HUDEP-2 (cell line): Measurements from ENCODE around the gene H6PD.

ENCODE experiments used
- DNase-seq, 76 experiments: peaks; one replicate each; lab custom pipeline; 2025; ENCODE audit not compliant: unreplicated experiment in 76 of 76; lab: John Stamatoyannopoulos, UW

The H6PD gene

GRCh38 chr1:9203511-9203982 lies 31.0 kb upstream of the H6PD start:
- DNase-seq, result no peak

GRCh38 chr1:9204156-9204720 lies 30.3 kb upstream of the H6PD start:
- no peak for DNase-seq

- DNase-seq, result no peak
Measured at GRCh38 chr1:9207086-9207485, 27.5 kb upstream of the H6PD start.

- DNase-seq, result no peak
Measured at GRCh38 chr1:9207715-9208114, 26.9 kb upstream of the H6PD start.

- DNase-seq, result no peak
Measured at GRCh38 chr1:9211291-9211811, 23.2 kb upstream of the H6PD start.

GRCh38 chr1:9212735-9213134 lies 21.8 kb upstream of the H6PD start:
- no peak for DNase-seq

- DNase-seq, result no peak
Measured at GRCh38 chr1:9213956-9214355, 20.6 kb upstream of the H6PD start.

GRCh38 chr1:9218917-9219316 lies 15.7 kb upstream of the H6PD start:
- DNase-seq, result no peak

GRCh38 chr1:9222846-9223625 lies 11.5 kb upstream of the H6PD start:
- no peak for DNase-seq

- no peak for DNase-seq
Measured at GRCh38 chr1:9224664-9225410, 9.7 kb upstream of the H6PD start.

- peak in 30 of 76 experiments; percentile 1 to 45 (median 8) for DNase-seq
Measured at GRCh38 chr1:9225411-9225785, 9.2 kb upstream of the H6PD start.

- no peak for DNase-seq
Measured at GRCh38 chr1:9228609-9229008, 6.0 kb upstream of the H6PD start.

- DNase-seq, result no peak
Measured at GRCh38 chr1:9229549-9229948, 5.0 kb upstream of the H6PD start.

- DNase-seq, result no peak
Measured at GRCh38 chr1:9230869-9231533, 3.6 kb upstream of the H6PD start.

- no peak for DNase-seq
Measured at GRCh38 chr1:9231648-9232332, 2.8 kb upstream of the H6PD start.

GRCh38 chr1:9233241-9233941 lies 1.2 kb upstream of the H6PD start:
- DNase-seq, result no peak

GRCh38 chr1:9233942-9234222 lies 692 bp upstream of the H6PD start:
- DNase-seq, result no peak

- DNase-seq, result peak in 5 of 76 experiments; percentile 19 to 41 (median 24)
Measured at GRCh38 chr1:9235096-9235459, 504 bp downstream of the H6PD start.

- DNase-seq, result no peak
Measured at GRCh38 chr1:9235560-9235959, 986 bp downstream of the H6PD start.

GRCh38 chr1:9238134-9238533 lies 3.6 kb downstream of the H6PD start:
- DNase-seq, result no peak
